ENCODE measurements around the gene CLHC1. TPM values are rescaled to one million over a fixed set of nuclear protein-coding genes. Genes with fewer than 3 reads are reported as not detected.

CLHC1 gene
- total and polyA plus RNA-seq, 2 of the 8 experiments (the other 6 are each of a cell fraction or from before 2014, with no cell fraction given), result 2.6 to 10.8 TPM

GRCh38 chr2:55232084-55232862 is at the start of gene CLHC1, which contains the start of gene RPS27A (continued):
- TF ChIP-seq E2F6 (IDR thresholded peaks at IDR 0.05) (no peak), RXRA (IDR thresholded peaks at IDR 0.05; ENCODE audit: insufficient read depth, low read depth, low read length) (no peak), TAF7 (optimal IDR thresholded peaks at IDR 0.05; ENCODE audit: borderline replicate concordance, low read depth, low read length) (peak; percentile 90), RBBP5 (IDR thresholded peaks at IDR 0.05; ENCODE audit: borderline replicate concordance, low read depth, low read length) (0 out of 2 replicates have a peak, but pooled peaks have one; percentile 11), CEBPB (IDR thresholded peaks at IDR 0.05; ENCODE audit: low read depth, low read length) (no peak), BRCA1 (IDR thresholded peaks at IDR 0.05; ENCODE audit: low read depth, low read length) (no peak), BACH1 (IDR thresholded peaks at IDR 0.05; ENCODE audit: low read length) (no peak), CHD7 (IDR thresholded peaks at IDR 0.05; ENCODE audit: insufficient replicate concordance, low read length) (no peak), HDAC2 (IDR thresholded peaks at IDR 0.05; ENCODE audit: borderline replicate concordance in 1 of 2, low read depth in 2 of 2, low read length in 2 of 2) (peak in 1 of 2 experiments; percentile 66; a peak in 3 of 4 replicates)
